ENCODE data around the gene RGL3. TPM values are rescaled to one million over a fixed set of nuclear protein-coding genes. Genes with fewer than 3 reads are reported as not detected.

The RGL3 gene
- total RNA-seq, 1 donor from 2014 or later, result 0.49 TPM

DNA sequence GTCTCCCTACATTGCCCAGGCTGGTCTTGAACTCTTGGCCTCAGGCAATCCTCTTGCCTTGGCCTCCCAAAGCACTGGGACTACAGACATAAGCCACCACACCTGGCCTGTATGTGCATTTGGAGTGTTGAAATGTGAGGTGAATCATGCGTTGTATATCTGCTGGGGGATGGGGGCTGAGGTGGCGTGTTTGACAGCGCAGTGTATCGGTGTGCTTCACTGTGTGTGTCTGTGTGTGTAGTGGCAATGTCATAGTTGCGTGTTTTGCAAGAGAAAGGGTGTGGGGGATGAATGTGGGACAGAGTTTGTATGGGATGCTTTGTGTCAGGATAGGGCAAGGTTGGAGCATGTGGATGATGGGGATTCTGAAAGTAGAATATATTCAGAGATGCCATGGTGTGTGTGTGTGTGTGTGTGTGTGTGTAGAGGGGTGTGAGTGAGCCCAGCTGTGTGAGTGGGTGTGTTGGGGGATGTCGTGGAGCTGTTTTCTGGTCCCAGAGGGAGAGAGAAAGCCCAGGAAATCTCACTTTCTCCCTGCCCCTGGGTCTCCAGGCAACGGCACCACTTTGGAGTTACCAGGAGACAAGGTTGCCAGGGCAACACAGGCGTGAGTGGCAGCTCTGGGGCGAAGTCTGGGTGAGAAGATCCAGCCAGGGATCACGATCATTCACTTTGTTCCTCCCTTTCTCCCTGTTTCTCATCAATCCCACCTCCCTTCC, 45.8 kb downstream of the RGL3 start:
- no peak for TF ChIP-seq EZH2 (IDR thresholded peaks at IDR 0.05)
- TF ChIP-seq, protein P1, sequence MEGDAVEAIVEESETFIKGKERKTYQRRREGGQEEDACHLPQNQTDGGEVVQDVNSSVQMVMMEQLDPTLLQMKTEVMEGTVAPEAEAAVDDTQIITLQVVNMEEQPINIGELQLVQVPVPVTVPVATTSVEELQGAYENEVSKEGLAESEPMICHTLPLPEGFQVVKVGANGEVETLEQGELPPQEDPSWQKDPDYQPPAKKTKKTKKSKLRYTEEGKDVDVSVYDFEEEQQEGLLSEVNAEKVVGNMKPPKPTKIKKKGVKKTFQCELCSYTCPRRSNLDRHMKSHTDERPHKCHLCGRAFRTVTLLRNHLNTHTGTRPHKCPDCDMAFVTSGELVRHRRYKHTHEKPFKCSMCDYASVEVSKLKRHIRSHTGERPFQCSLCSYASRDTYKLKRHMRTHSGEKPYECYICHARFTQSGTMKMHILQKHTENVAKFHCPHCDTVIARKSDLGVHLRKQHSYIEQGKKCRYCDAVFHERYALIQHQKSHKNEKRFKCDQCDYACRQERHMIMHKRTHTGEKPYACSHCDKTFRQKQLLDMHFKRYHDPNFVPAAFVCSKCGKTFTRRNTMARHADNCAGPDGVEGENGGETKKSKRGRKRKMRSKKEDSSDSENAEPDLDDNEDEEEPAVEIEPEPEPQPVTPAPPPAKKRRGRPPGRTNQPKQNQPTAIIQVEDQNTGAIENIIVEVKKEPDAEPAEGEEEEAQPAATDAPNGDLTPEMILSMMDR (IDR thresholded peaks at IDR 0.05), result no peak
- no peak for TF ChIP-seq EZH2phosphoT487 (IDR thresholded peaks at IDR 0.05)
- H3K4me3 ChIP-seq, result peak overlapping the region; percentile 70
- H2AFZ ChIP-seq (replicated peaks), result peak overlapping the region; percentile 27
- Mint-ChIP-seq H3K4me3 (no peak overlapping the region), H3K27me3 (ENCODE audit: insufficient read depth, low read depth) (peaks cover 3% of the 10 kb centered on the region), H3K9me3 (no peaks in the 10 kb centered on the region), H3K36me3 (peaks cover 5% of the 10 kb centered on the region), H3K4me1 (peaks cover 17% of the 10 kb centered on the region), H3K27ac (no peak overlapping the region)
- DNase-seq (ENCODE audit: low spot score), result peak; percentile 92
- H3K4me1 ChIP-seq, result peaks cover 6% of the 10 kb centered on the region
- H3K27ac ChIP-seq, result no peak overlapping the region
- H3K36me3 ChIP-seq, result no peaks in the 10 kb centered on the region
- H4K20me1 ChIP-seq (ENCODE audit: low read depth), result peaks cover 25% of the 10 kb centered on the region
- no peak overlapping the region for H3K9ac ChIP-seq
- no peaks in the 10 kb centered on the region for H3K79me2 ChIP-seq (ENCODE audit: low read depth)
- no peaks in the 10 kb centered on the region for H3K9me3 ChIP-seq (ENCODE audit: low read depth)
- peak overlapping the region; percentile 67 for H3K4me2 ChIP-seq
- H3F3A ChIP-seq (ENCODE audit: low read depth), result peaks cover 16% of the 10 kb centered on the region
- H3K27me3 ChIP-seq, result no peaks in the 10 kb centered on the region

DNA sequence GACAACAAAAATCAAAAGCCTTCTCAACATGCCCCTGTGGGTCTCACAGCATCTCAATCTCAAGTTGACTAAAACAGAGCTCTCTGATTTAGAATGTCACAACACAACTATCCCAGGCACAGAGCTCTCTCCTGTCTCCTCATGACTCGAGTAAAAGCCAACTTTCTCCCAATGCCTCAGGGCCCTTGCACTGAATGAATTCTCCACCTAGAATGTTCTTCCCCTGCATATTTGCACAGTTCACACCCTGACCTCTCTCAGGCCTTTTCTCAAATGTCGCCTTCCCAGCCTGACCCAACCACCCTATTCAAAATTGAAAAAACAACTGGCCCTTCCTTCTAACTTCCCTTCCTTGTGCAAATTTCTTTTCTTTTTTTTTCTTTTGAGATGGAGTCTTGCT, 48.4 kb downstream of the RGL3 start:
- Mint-ChIP-seq H3K4me1 (peaks cover 8% of the 10 kb centered on the region), H3K27me3 (ENCODE audit: insufficient read depth, low read depth) (peaks cover 3% of the 10 kb centered on the region), H3K27ac (peak overlapping the region; percentile 9), H3K9me3 (no peaks in the 10 kb centered on the region), H3K36me3 (peaks cover 2% of the 10 kb centered on the region), H3K4me3 (no peak overlapping the region)
- Histone ChIP-seq H3K27me3 (no peaks in the 10 kb centered on the region), H3K4me3 (no peak overlapping the region), H3K4me2 (no peak overlapping the region), H3K9me3 (ENCODE audit: low read depth) (no peaks in the 10 kb centered on the region), H3K4me1 (peaks cover 6% of the 10 kb centered on the region), H3F3A (ENCODE audit: low read depth) (peaks cover 12% of the 10 kb centered on the region), H3K79me2 (ENCODE audit: low read depth) (no peaks in the 10 kb centered on the region), H3K9ac (no peak overlapping the region), H4K20me1 (ENCODE audit: low read depth) (peaks cover 25% of the 10 kb centered on the region), H3K36me3 (no peaks in the 10 kb centered on the region), H3K27ac (no peak overlapping the region), H2AFZ (replicated peaks) (no peak overlapping the region)
- no peak for DNase-seq (ENCODE audit: low spot score)
- TF ChIP-seq, protein P1 (IDR thresholded peaks at IDR 0.05), result no peak
- no peak for TF ChIP-seq EZH2 (IDR thresholded peaks at IDR 0.05)
- TF ChIP-seq EZH2phosphoT487 (IDR thresholded peaks at IDR 0.05), result no peak

DNA sequence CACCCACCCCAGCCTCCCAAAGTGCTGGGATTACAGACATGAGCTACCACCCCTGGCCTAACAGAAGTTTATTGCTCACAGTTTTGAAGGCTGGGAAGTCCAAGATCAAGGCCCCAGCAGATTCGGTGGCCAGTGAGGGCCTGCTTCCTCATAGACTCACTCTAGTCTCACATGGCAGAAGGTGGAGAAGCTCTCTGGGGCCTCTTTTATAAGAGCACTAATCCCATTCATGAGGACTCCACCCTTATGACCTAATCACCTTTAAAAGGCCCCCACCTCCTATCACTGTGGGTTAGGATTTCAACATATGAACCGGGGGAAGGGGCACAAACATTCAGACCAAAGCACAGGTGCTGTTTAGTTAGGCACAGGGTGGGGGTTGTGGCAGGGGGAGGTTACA, 51.6 kb downstream of the RGL3 start:
- Histone ChIP-seq H3K27ac (no peak overlapping the region), H2AFZ (replicated peaks) (no peak overlapping the region), H3K27me3 (no peaks in the 10 kb centered on the region), H3F3A (ENCODE audit: low read depth) (peaks cover 4% of the 10 kb centered on the region), H3K4me2 (no peak overlapping the region), H4K20me1 (ENCODE audit: low read depth) (peaks cover 20% of the 10 kb centered on the region), H3K79me2 (ENCODE audit: low read depth) (no peaks in the 10 kb centered on the region), H3K36me3 (no peaks in the 10 kb centered on the region), H3K9me3 (ENCODE audit: low read depth) (no peaks in the 10 kb centered on the region), H3K9ac (no peak overlapping the region), H3K4me1 (no peaks in the 10 kb centered on the region), H3K4me3 (no peak overlapping the region)
- no peaks in the 10 kb centered on the region for H3K9me3 Mint-ChIP-seq
- H3K27ac Mint-ChIP-seq, result no peak overlapping the region
- DNase-seq (ENCODE audit: low spot score), result no peak
- peaks cover 2% of the 10 kb centered on the region for H3K36me3 Mint-ChIP-seq
- no peaks in the 10 kb centered on the region for H3K27me3 Mint-ChIP-seq (ENCODE audit: insufficient read depth, low read depth)
- no peak overlapping the region for H3K4me3 Mint-ChIP-seq
- no peak for TF ChIP-seq EZH2phosphoT487 (IDR thresholded peaks at IDR 0.05)
- TF ChIP-seq, protein P1 (IDR thresholded peaks at IDR 0.05), result no peak
- no peak for TF ChIP-seq EZH2 (IDR thresholded peaks at IDR 0.05)
- peaks cover 3% of the 10 kb centered on the region for H3K4me1 Mint-ChIP-seq
